ENCODE results near the gene IGSF8. TPM values are rescaled to one million over a fixed set of nuclear protein-coding genes. Genes with fewer than 3 reads are reported as not detected.

The IGSF8 gene
- total RNA-seq, 1 experiment from 2014 or later: 56.2 TPM

DNA sequence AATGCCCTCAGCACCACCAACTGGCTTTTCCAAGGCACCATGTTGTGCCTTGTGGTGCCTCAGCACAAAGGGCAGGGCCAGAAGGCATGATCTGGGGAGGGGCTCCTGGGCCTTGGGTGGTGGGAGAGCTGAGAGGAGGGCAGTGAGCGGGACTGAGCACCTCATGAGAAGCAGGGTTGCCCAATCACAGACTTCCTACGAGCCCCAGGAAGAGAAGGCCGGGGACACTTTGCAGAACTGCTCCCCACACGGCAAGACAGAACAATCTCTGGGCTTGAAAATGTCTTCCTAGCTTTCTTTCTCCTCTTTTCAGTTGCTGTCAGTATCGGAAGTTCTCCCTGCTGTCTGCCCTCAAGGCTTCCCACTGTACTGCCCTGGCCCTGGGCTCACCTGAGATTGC, 35.2 kb downstream of the IGSF8 start:
- H3K18ac ChIP-seq (ENCODE audit: insufficient read length, low read depth, low read length): no peak overlapping the region
- H2BK15ac ChIP-seq (ENCODE audit: low read depth, low read length): no peak overlapping the region
- no peak overlapping the region for H2BK5ac ChIP-seq (ENCODE audit: insufficient read length, low read length)
- no peak overlapping the region for H4K91ac ChIP-seq (ENCODE audit: insufficient read length, low read depth, low read length)
- H2BK12ac ChIP-seq (ENCODE audit: insufficient read length, low read depth, low read length): no peak overlapping the region
- no peak overlapping the region for H3K27ac ChIP-seq (ENCODE audit: insufficient read length, low read depth, low read length)
- no peak overlapping the region for H3T11ph ChIP-seq (ENCODE audit: low read length)
- H3K27ac Mint-ChIP-seq: no peak overlapping the region
- no peaks in the 10 kb centered on the region for H3K9me3 ChIP-seq (ENCODE audit: control insufficient read depth, low read depth, low read length)
- H3K79me1 ChIP-seq (ENCODE audit: insufficient read depth, low read depth, low read length, poor library complexity, severe bottlenecking): no peaks in the 10 kb centered on the region
- no peak overlapping the region for H2AFZ ChIP-seq (ENCODE audit: low read length)
- no peak overlapping the region for H3K4me2 ChIP-seq (ENCODE audit: insufficient read depth, insufficient read length, low read length)
- TF ChIP-seq, protein P1, sequence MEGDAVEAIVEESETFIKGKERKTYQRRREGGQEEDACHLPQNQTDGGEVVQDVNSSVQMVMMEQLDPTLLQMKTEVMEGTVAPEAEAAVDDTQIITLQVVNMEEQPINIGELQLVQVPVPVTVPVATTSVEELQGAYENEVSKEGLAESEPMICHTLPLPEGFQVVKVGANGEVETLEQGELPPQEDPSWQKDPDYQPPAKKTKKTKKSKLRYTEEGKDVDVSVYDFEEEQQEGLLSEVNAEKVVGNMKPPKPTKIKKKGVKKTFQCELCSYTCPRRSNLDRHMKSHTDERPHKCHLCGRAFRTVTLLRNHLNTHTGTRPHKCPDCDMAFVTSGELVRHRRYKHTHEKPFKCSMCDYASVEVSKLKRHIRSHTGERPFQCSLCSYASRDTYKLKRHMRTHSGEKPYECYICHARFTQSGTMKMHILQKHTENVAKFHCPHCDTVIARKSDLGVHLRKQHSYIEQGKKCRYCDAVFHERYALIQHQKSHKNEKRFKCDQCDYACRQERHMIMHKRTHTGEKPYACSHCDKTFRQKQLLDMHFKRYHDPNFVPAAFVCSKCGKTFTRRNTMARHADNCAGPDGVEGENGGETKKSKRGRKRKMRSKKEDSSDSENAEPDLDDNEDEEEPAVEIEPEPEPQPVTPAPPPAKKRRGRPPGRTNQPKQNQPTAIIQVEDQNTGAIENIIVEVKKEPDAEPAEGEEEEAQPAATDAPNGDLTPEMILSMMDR (conservative IDR thresholded peaks at IDR 0.05): no peak
- no peaks in the 10 kb centered on the region for H3K23me2 ChIP-seq (ENCODE audit: insufficient read length, low read depth, low read length, poor library complexity, severe bottlenecking)
- H3K4me3 Mint-ChIP-seq: peak overlapping the region in 1 of 2 experiments; percentile 59; a peak in 1 of 5 replicates
- H3K4ac ChIP-seq (ENCODE audit: low read depth, low read length): no peak overlapping the region
- peaks cover 35% of the 10 kb centered on the region for H3K27me3 Mint-ChIP-seq (ENCODE audit: low read depth)
- no peak overlapping the region for H3K9ac ChIP-seq (ENCODE audit: extremely low read depth, insufficient read length, low read length)
- no peak overlapping the region for H3K14ac ChIP-seq (ENCODE audit: insufficient read depth, low read length)
- H2BK120ac ChIP-seq (ENCODE audit: low read depth, low read length, poor library complexity, severe bottlenecking): no peak overlapping the region
- H4K20me1 ChIP-seq (ENCODE audit: control insufficient read depth, insufficient read depth, insufficient read length): no peaks in the 10 kb centered on the region
- DNase-seq: no peak
- peaks cover 6% of the 10 kb centered on the region; the same call in 1 of the 2 replicates for H3K4me1 ChIP-seq (ENCODE audit: insufficient read depth, low read length)
- H3K27me3 ChIP-seq (ENCODE audit: insufficient read depth, low read length): no peaks in the 10 kb centered on the region
- no peak overlapping the region for H4K5ac ChIP-seq (ENCODE audit: insufficient read length, low read depth, low read length)
- H2AK5ac ChIP-seq (ENCODE audit: insufficient read length, low read length): no peak overlapping the region
- H3K79me2 ChIP-seq (ENCODE audit: insufficient read depth, low read length): no peaks in the 10 kb centered on the region
- H4K8ac ChIP-seq (replicated peaks; ENCODE audit: insufficient read length, low read depth, low read length): no peak overlapping the region
- no peaks in the 10 kb centered on the region for H3K36me3 Mint-ChIP-seq (ENCODE audit: insufficient read depth in 1 of 3, low read depth in 3 of 3)
- H2BK20ac ChIP-seq (ENCODE audit: low read depth, low read length, poor library complexity, severe bottlenecking): no peak overlapping the region
- no peaks in the 10 kb centered on the region for H3K9me3 Mint-ChIP-seq
- WGBS (ENCODE audit: extremely low coverage, insufficient read length, low lambda C conversion rate): no CpG with 5 or more reads among the region's 5 CpGs
- peaks cover 40 to 42% of the 10 kb centered on the region in 2 experiments for H3K4me1 Mint-ChIP-seq
- H3K23ac ChIP-seq (ENCODE audit: insufficient read length, low read depth, low read length): no peak overlapping the region
- H3K56ac ChIP-seq (ENCODE audit: insufficient read length, low read depth, low read length): no peak overlapping the region

Data from H9 (cell line).